Stimulated activated CD4-positive, alpha-beta T cell treated with anti-CD3 and anti-CD28 coated beads, TNF-alpha, amount 100 ng/mL, for 4 hours (primary cell): ENCODE data around the gene C6orf58.

ENCODE experiments used
- DNase-seq, 3 experiments: peaks; one replicate each; pipeline ENCODE4 v3.0.0-alpha.2; 2020; ENCODE audit warnings: low read depth in 3 of 3

The C6orf58 gene

DNA sequence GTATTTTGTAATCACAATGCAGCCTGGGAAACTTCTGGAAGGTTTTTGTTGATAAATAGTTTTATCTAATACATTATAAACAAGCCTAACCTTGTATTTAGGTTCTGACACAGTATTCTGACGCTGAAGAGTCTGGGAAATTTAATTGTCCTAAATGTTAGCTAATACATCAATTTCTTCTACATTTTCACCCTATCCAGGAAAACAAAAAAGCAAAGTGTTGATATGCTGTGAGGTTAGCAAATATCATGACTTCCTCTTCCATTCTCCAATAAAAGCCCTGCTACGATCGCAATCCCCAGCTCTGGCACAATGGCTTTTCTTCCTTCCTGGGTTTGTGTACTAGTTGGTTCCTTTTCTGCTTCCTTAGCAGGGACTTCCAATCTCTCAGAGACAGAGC lies at the start of gene C6orf58:
C6orf58 (plus strand) TSS at position 301 of the 400 bp plus-strand sequence; CDS start at position 313, 12 bp downstream.
- DNase-seq, result no peak

DNA sequence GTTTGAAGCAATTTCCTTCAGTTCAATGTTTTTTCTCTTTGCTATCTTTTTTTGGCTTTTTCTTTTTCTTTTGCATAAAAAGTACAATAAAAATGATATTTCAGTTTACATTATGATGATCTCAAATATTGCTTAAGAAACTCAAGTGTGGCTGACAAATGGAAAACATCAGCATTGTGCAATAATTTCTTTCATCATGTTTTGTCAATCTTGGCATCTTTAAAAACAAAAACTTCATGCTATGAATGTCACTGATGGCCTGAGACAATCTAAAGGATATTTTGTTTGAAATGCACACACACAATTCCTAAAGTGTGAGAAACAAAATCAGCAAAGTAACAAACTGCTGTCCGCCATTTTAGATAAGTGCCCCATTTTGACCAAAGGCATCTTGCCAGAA lies 44.0 kb upstream of the C6orf58 start:
- DNase-seq, result no peak

GRCh38 chr6:127533736-127534135 lies 43.2 kb upstream of the C6orf58 start:
- DNase-seq, result no peak

GRCh38 chr6:127538750-127539264 lies 38.2 kb upstream of the C6orf58 start:
- no peak for DNase-seq

DNA sequence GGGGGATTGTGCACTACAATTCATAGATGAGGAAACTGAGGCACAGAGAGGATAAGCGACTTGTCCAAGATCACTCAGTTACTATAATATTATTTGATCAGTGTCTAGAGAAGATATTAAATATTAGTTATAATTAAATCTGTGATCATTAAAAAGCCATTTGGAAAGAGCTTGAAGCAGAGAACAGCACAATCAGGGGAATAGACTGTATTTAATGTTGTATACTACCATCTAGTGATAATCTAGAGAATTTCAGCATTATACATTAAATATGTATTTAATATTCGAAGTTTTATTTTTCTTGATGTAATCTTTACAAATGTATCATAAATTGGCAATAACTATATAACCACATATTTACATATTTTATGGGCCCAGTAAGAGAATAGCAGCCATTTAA lies 37.7 kb upstream of the C6orf58 start:
- DNase-seq, result no peak

GRCh38 chr6:127547215-127547614 lies 29.8 kb upstream of the C6orf58 start:
- peak in 2 of 3 experiments; percentile 1 to 5 for DNase-seq

DNA sequence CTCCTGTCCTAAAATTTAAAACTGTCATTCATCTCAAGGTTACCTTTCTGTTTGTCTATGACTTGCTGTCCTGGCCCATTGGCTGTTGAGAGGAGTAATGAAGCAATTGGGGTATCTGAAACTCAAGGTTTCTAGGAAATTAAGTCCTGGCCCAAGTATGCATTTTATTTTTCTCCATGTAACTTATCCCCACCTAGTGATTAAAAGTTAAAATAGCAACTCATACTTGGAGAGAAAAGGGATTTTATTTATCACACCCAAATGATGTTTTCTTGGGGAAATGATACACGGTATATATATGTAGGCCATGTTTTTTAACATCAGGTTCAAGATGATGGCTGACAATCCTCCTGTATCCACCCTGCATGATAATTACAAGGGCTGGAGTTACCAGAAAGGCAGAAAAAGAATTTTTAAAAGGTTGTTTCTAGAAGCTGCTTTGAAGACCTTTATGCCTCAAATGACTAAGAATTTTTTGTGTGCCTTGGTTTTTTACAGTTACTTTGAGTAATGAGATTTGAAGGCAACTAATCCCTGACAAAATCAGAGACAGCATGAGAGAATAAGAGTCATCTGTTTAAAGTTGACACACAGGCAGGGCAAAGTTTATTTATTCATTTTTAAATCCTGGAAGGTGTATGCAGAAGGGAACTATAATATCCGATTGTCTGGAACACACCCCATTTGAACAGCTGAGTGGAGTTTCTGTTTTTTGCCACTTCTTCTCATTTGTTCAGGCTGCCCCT lies 28.9 kb upstream of the C6orf58 start:
- DNase-seq, result no peak

DNA sequence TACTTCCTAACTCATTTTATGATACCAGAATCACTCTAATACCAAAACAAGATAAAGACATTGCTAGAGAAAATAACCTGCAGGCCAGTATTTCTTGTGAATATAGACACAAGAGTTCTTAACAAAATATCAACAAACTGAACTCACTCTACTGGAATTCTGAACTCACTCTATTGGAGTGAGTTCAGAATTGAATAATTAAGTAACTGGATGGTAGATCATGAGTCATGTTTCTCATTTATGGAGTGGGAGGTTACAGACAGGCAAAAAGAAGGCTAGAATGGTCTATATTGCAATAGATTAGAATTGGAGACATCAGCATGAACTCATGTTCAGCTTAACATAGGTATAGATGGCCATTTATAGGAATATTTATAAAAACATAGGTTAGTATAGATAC lies 26.6 kb upstream of the C6orf58 start:
- no peak for DNase-seq

DNA sequence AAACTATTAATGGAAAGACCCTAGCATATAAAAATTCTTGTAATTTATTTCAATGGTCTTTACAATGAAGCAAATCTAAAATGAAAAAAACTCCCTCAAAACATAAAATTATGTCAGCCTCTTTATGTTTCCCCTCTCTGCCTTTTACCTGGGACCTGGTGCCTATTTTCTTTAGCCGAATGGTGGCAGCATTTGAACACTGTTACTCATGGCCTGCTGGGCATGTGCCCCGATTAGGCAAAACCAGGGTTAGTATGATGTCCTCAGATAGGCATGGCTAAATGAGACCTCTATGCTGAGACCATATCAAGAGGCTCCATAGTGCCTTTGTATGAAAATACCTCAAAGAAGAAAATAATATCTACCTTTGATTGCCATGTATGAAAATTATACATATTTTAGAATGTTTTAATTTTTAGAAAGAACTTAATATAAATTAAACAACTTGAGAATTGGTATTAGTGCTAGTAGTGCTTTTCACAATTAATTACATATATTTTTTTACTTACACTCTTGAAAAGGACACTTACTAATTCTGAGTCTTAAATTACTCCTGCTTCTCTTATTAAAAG lies 22.5 kb upstream of the C6orf58 start:
- no peak for DNase-seq

DNA sequence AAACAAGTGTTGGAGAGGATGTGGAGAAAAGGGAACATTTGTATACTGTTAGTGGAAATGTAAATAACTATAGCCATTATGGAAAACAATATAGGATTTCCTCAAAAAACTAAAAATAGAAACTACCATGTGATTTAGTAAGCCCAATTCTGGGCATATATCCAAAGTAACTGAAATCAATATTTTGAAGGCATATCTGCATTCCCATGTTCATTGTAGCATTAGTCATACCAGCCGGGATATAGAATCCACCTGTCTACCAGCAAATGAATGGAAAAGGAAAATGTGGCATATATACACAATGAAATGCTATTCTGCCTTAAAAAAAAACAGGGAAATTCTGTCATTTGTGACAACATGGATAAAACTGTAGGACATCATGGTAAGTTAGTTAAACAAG lies 15.3 kb upstream of the C6orf58 start:
- no peak for DNase-seq

DNA sequence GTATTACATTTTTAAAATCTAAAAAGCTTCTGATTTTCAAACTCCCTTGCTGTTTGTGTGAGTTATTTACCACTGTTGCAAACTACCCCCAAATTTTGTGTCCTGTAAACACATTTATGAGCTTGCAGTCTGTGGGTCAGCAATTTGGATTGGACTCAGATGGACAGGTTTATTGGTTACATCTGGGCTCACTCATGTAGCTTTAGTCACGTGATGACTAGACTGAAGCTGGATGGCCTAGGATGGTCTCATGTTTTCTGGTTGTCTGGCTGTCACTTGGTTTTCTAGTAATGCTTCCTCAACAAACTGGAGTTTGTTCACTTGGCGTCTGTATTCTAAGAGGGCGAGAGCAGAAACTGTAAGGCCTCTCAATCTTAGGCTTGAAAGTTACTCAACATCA lies 12.2 kb upstream of the C6orf58 start:
- no peak for DNase-seq

- no peak for DNase-seq
Observed at GRCh38 chr6:127566119-127566518, 10.9 kb upstream of the C6orf58 start.

DNA sequence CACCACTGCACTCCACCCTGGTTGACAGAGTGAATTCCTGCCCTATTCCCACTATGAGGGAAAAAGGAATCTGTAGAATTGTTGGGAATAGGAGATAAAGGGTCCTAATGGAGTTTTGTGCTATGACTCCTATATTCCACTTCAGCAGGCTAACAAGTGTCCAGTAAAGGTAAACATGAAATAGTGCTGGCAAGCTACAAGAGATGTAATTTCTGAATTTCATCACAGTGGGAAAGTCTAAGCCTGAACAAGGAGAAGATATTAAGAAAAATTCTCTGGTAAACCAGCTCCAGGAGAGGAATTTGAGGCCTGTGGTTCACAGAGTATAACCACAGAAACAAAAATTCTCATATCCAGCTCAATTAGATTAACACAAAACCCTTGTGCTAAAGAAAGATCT lies 10.3 kb upstream of the C6orf58 start:
- DNase-seq, result no peak

GRCh38 chr6:127567476-127567875 lies 9.5 kb upstream of the C6orf58 start:
- DNase-seq, result no peak

- DNase-seq, result no peak
Observed at GRCh38 chr6:127570739-127571389, 6.1 kb upstream of the C6orf58 start.

DNA sequence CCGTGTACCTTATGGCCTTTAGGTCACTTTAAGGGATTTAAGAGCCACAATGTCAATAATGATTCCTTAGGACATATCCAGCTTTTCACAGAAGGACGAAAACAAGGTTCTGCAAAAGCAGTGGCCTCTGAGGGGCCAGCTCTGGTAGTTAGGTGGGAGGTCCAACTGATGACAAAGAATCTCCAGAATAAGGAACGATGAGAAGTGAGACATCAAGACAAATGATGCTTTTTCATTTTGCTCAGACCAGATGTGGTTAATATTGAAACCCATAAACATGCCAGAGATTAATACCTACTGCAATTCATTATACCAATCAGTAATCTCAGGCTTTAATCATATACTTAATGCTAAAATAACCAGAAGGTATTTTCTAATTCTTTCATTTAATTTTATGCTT lies 1.9 kb downstream of the C6orf58 start:
- no peak for DNase-seq

GRCh38 chr6:127581576-127581975 lies 4.6 kb downstream of the C6orf58 start:
- no peak for DNase-seq

DNA sequence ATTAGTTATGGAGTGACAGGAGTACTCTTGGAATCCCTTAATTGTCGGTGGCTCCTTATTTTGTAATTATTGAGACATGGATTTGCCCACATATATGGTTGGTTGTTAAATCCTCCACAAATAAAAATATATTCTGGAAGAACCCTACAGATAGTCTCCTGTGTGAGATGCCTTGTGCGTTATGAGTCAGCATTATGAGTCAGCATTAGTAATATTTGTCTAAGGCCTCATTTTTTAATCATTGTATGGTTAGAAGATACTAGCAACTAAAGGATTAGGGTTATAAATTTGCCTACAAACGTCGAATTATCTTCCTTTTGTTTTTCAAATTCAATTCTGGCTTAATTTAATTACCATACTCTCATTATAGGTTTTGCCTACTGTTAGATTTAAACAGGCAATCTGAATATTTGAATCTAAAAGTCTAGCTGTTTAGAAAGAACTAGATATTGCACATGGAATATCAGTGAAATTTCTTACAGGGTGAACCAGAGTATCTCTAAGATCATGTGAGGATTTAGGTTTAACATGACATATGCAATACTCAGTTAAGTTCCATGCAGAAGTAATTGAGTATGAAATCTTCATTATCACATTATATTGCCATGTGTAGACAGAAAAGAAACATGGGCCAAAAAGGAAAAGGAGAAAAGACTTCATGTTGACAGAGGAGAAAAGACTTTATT lies 5.9 kb downstream of the C6orf58 start:
- no peak for DNase-seq

GRCh38 chr6:127585123-127585522 lies 8.1 kb downstream of the C6orf58 start:
- DNase-seq, result no peak

- DNase-seq, result no peak
Observed at GRCh38 chr6:127586372-127586771, 9.4 kb downstream of the C6orf58 start.

DNA sequence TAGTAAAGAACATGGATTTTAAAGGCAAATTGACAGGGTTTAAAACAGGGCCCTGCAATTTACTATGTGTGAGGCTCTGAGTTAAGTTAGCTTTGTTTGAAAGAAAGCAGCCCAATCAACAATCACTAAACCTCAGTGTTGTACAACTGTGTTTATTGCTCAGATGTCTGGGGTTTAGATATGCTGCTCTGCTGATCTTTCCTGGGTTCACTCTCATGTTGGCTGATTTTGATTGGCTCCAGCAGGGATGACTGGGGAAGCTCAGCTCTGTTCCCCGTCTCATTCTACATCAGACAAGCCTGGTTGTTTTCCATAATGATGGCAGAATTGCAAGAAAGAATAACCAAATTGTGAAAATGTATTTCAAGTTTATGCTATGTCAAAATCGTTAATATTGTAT lies 10.9 kb downstream of the C6orf58 start:
- DNase-seq, result no peak

DNA sequence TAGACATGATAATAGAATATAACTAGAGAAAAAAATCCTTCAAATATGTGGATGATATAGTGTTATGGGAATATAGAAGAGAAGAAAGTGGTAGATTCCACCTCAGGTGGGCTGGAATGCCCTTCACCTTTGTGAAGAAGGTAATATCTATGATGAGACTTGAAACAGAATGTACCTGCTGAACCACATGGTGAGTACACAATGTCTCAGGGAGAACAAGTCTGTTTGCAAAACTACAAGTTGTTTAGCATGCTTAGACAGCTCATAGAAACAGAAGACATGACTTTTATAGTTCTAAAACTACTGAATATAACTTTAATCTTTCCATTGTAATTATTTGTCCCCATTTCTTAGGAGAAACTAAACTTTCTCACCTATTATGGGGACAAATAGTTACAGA lies 12.2 kb downstream of the C6orf58 start:
- no peak for DNase-seq
